Liver (tissue), 9 donors: ENCODE measurements around the gene C1D. TPM values are rescaled to one million over a fixed set of nuclear protein-coding genes. Genes with fewer than 3 reads are reported as not detected.

Experiments
- DNase-seq: peaks from one replicate; pipeline ENCODE4 v3.0.0-alpha.2; 2017; ENCODE audit warnings: low spot score
- H3K27ac ChIP-seq, 2 donors: one replicate each; pipeline ENCODE4 v1.7.0; 2013; ENCODE audit warnings: inconsistent platforms in 2 of 2, low read length in 2 of 2, control low read depth in 1 of 2, low read depth in 1 of 2, mild to moderate bottlenecking in 1 of 2
- H3K27me3 ChIP-seq, 4 donors: one replicate each; pipeline versions ENCODE4 v1.6.1 to v1.7.0; 2013; ENCODE audit warnings: low read length in 3 of 4, inconsistent platforms in 1 of 4, mild to moderate bottlenecking in 1 of 4, moderate library complexity in 1 of 4; ENCODE audit not compliant: control insufficient read depth in 4 of 4, insufficient read depth in 4 of 4
- H3K36me3 ChIP-seq, 4 donors: one replicate each; pipeline versions ENCODE4 v1.6.1 to v1.7.0; 2013; ENCODE audit warnings: low read length in 3 of 4, mild to moderate bottlenecking in 3 of 4, low read depth in 1 of 4, moderate library complexity in 1 of 4; ENCODE audit not compliant: control insufficient read depth in 4 of 4, insufficient read depth in 3 of 4
- H3K4me1 ChIP-seq, 4 donors: one replicate each; pipeline versions ENCODE4 v1.6.1 to v1.7.0; 2013; ENCODE audit warnings: low read length in 3 of 4, mild to moderate bottlenecking in 3 of 4, moderate library complexity in 1 of 4; ENCODE audit not compliant: control insufficient read depth in 4 of 4, insufficient read depth in 4 of 4
- H3K4me3 ChIP-seq, 3 donors: one replicate each; pipeline versions ENCODE4 v1.6.1 to v1.7.0; 2013; ENCODE audit warnings: low read length in 3 of 3, control low read depth in 1 of 3, low read depth in 1 of 3, mild to moderate bottlenecking in 1 of 3
- H3K9ac ChIP-seq, 2 donors: one replicate each; pipeline ENCODE4 v1.7.0; 2013; ENCODE audit warnings: low read length in 2 of 2, mild to moderate bottlenecking in 2 of 2, moderate library complexity in 2 of 2, control low read depth in 1 of 2, low read depth in 1 of 2
- H3K9me3 ChIP-seq, 4 donors: one replicate each; pipeline versions ENCODE4 v1.6.1 to v1.7.0; 2013; ENCODE audit warnings: low read length in 3 of 4; ENCODE audit not compliant: control insufficient read depth in 4 of 4
- ATF3 ChIP-seq: IDR thresholded peaks from 2 replicates; pipeline ENCODE4 v1.6.1; 2016; ENCODE audit warnings: antibody characterized with exemption
- CTCF ChIP-seq: fragments of 150-350 bp; IDR thresholded peaks from 2 replicates; pipeline ENCODE4 v1.5.1; 2017; ENCODE audit warnings: improper control_type of control experiment, low read depth, low read length; ENCODE audit not compliant: missing input control
- EGR1 ChIP-seq, 2 donors: IDR thresholded peaks; 2 replicates each; pipeline ENCODE4 v1.6.1; 2016 to 2018; ENCODE audit warnings: antibody characterized with exemption in 2 of 2, low read depth in 2 of 2
- FOXA1 ChIP-seq: IDR thresholded peaks from 2 replicates; pipeline ENCODE4 v1.6.1; 2016; ENCODE audit warnings: antibody characterized with exemption
- FOXA2 ChIP-seq: IDR thresholded peaks from 2 replicates; pipeline ENCODE4 v1.6.1; 2016; ENCODE audit warnings: antibody characterized with exemption
- GABPA ChIP-seq, 2 donors: IDR thresholded peaks in 1 of 2; conservative IDR thresholded peaks in 1 of 2; 2 replicates each; pipeline ENCODE4 v1.6.1; 2016; ENCODE audit warnings: antibody characterized with exemption in 2 of 2, mild to moderate bottlenecking in 1 of 2, moderate library complexity in 1 of 2
- HNF4A ChIP-seq, 2 donors: conservative IDR thresholded peaks; 2 replicates each; pipeline ENCODE4 v1.6.1; 2016; ENCODE audit warnings: antibody characterized with exemption in 2 of 2, mild to moderate bottlenecking in 2 of 2
- HNF4G ChIP-seq: IDR thresholded peaks from 2 replicates; pipeline ENCODE4 v1.6.1; 2016; ENCODE audit warnings: antibody characterized with exemption
- JUND ChIP-seq, 2 donors: IDR thresholded peaks; 2 replicates each; pipeline ENCODE4 v1.6.1; 2016; ENCODE audit warnings: antibody characterized with exemption in 2 of 2
- MAX ChIP-seq: IDR thresholded peaks from 2 replicates; pipeline ENCODE4 v1.6.1; 2016; ENCODE audit warnings: antibody characterized with exemption
- REST ChIP-seq: IDR thresholded peaks from 2 replicates; pipeline ENCODE4 v1.6.1; 2016; ENCODE audit warnings: antibody characterized with exemption, mild to moderate bottlenecking
- RXRA ChIP-seq, 2 donors: IDR thresholded peaks; 2 replicates each; pipeline ENCODE4 v1.6.1; 2017 to 2018; ENCODE audit warnings: antibody characterized with exemption in 2 of 2, mild to moderate bottlenecking in 1 of 2
- SP1 ChIP-seq: IDR thresholded peaks from 2 replicates; pipeline ENCODE4 v1.6.1; 2018; ENCODE audit warnings: antibody characterized with exemption, mild to moderate bottlenecking
- YY1 ChIP-seq: IDR thresholded peaks from 2 replicates; pipeline ENCODE4 v1.6.1; 2016; ENCODE audit warnings: antibody characterized with exemption, mild to moderate bottlenecking
- ZBTB33 ChIP-seq: IDR thresholded peaks from 2 replicates; pipeline ENCODE4 v1.6.1; 2016; ENCODE audit warnings: antibody characterized with exemption
- WGBS: extraction: QIAGEN DNeasy Blood & Tissue Kit; methylation state at CpG from one replicate; pipeline ENCODE4 v1.1.7; 2013; 5-methylcytosine and 5-hydroxymethylcytosine counted together
- polyA plus RNA-seq, 2 donors: library from polyadenylated mRNA; stranded (reverse) in 1 of 2; unstranded in 1 of 2; fragments of 200-250 nt in 1 of 2; fragments of >200 nt in 1 of 2; fragmentation: Nextera tagmentation in 1 of 2; extraction: Ambion mirVana in 1 of 2; gene quantifications; one replicate each; pipeline versions ENCODE4 v1.2.1 to v1.2.3, GENCODE V29; 2013 to 2015
- total RNA-seq, 2 donors: library from RNA; depleted of rRNA; stranded (reverse); fragments of >200 nt; gene quantifications; one replicate each; pipeline ENCODE4 v1.2.3, GENCODE V29; 2014
- donor health status: healthy.
- donor health status: healthy.
- donor health status: healthy.
- donor health status: healthy.
- donor health status: healthy.

The C1D gene
- total and polyA plus RNA-seq, 4 donors: 15.6 to 31.0 (median 18.9) TPM

- no peak overlapping the region for H3K9ac ChIP-seq
- H3K4me1 ChIP-seq: no peaks in the 10 kb centered on the region
- TF ChIP-seq HNF4G (no peak), FOXA2 (no peak), GABPA (IDR thresholded peaks at IDR 0.05 in 1 of 2, conservative IDR thresholded peaks at IDR 0.05 in 1 of 2) (no peak), HNF4A (conservative IDR thresholded peaks at IDR 0.05) (no peak), ZBTB33 (no peak), CTCF (no peak), MAX (no peak), ATF3 (no peak), SP1 (no peak), FOXA1 (no peak), YY1 (no peak), REST (no peak), JUND (IDR thresholded peaks at IDR 0.05) (no peak), RXRA (IDR thresholded peaks at IDR 0.05) (no peak)
- peaks cover 0 to 4% (median 0%) of the 10 kb centered on the region in 4 donors for H3K27me3 ChIP-seq
- no peak overlapping the region for H3K27ac ChIP-seq
- no peaks in the 10 kb centered on the region for H3K9me3 ChIP-seq
- DNase-seq: no peak
- H3K4me3 ChIP-seq: no peak overlapping the region
- H3K36me3 ChIP-seq: no peaks in the 10 kb centered on the region
Measured at GRCh38 chr2:68027959-68028358, 34.8 kb downstream of the C1D start.

GRCh38 chr2:68024450-68024849 is 38.4 kb downstream of the C1D start:
- H3K27me3 ChIP-seq: peaks cover 0 to 6% (median 0%) of the 10 kb centered on the region in 4 donors
- DNase-seq: no peak
- WGBS: 91% methylated on average over 22 of the region's 22 CpGs

More at GRCh38 chr2:68024450-68024849, 38.4 kb downstream of the C1D start:
- no peaks in the 10 kb centered on the region for H3K9me3 ChIP-seq
- no peak overlapping the region for H3K27ac ChIP-seq
- no peaks in the 10 kb centered on the region for H3K36me3 ChIP-seq
- H3K4me3 ChIP-seq: no peak overlapping the region
- H3K9ac ChIP-seq: no peak overlapping the region
- TF ChIP-seq YY1: no peak
- no peak for TF ChIP-seq HNF4G
- TF ChIP-seq EGR1 (IDR thresholded peaks at IDR 0.05; ENCODE audit: low read depth in 2 of 2): no peak
- no peak for TF ChIP-seq FOXA1
- TF ChIP-seq FOXA2: no peak
- no peak for TF ChIP-seq REST
- TF ChIP-seq RXRA (IDR thresholded peaks at IDR 0.05): no peak
- TF ChIP-seq JUND (IDR thresholded peaks at IDR 0.05): no peak
- no peak for TF ChIP-seq HNF4A (conservative IDR thresholded peaks at IDR 0.05)
- TF ChIP-seq CTCF: no peak
- no peaks in the 10 kb centered on the region for H3K4me1 ChIP-seq
